Tibial nerve (tissue), 4 donors: Measurements from ENCODE around the gene GPRC5D. TPM values are rescaled to one million over a fixed set of nuclear protein-coding genes. Genes with fewer than 3 reads are reported as not detected.

Source experiments
- DNase-seq, 2 donors: peaks; one replicate each; pipeline ENCODE4 v3.0.0-alpha.2; 2019; ENCODE audit warnings: low spot score in 2 of 2
- H3K27ac ChIP-seq, 4 donors: fragments of 200-600 bp; sonication (generic) in 3 of 4; one replicate each; pipeline ENCODE4 v1.5.1; 2017 to 2019; ENCODE audit warnings: mild to moderate bottlenecking in 1 of 4
- H3K27me3 ChIP-seq, 2 donors: fragments of 200-600 bp; sonication (generic) in 1 of 2; one replicate each; pipeline versions ENCODE4 v1.5.1 to v1.6.0; 2017 to 2019
- H3K36me3 ChIP-seq, 3 donors: fragments of 200-600 bp; sonication (generic); one replicate each; pipeline ENCODE4 v1.5.1; 2018 to 2019
- H3K4me1 ChIP-seq, 4 donors: fragments of 200-600 bp; sonication (generic) in 3 of 4; one replicate each; pipeline ENCODE4 v1.5.1; 2017 to 2019
- H3K4me3 ChIP-seq, 4 donors: fragments of 200-600 bp; sonication (generic) in 3 of 4; one replicate each; pipeline ENCODE4 v1.5.1; 2017 to 2019; ENCODE audit warnings: mild to moderate bottlenecking in 1 of 4, moderate library complexity in 1 of 4
- H3K9me3 ChIP-seq, 4 donors: fragments of 200-600 bp; sonication (generic) in 3 of 4; one replicate each; pipeline ENCODE4 v1.5.1; 2017 to 2019
- EP300 ChIP-seq, 2 donors: sonication (generic); formaldehyde crosslinking; IDR thresholded peaks; one replicate each; pipeline ENCODE4 v1.6.1; 2017; ENCODE audit warnings: antibody characterized with exemption in 2 of 2, mild to moderate bottlenecking in 1 of 2
- POLR2A ChIP-seq, 2 donors: fragments of 450-650 bp; IDR thresholded peaks; one replicate each; pipeline ENCODE4 v1.6.1; 2017; ENCODE audit warnings: antibody characterized with exemption in 2 of 2, mild to moderate bottlenecking in 2 of 2, moderate library complexity in 2 of 2
- WGBS, 2 donors: methylation state at CpG; one replicate each; pipeline ENCODE4 v1.1.5; 2018; 5-methylcytosine and 5-hydroxymethylcytosine counted together
- total RNA-seq, 4 donors: library from RNA; depleted of rRNA; stranded (reverse); fragments of >200 nt; gene quantifications; one replicate each; pipeline ENCODE4 v1.1.0, GENCODE V29; 2016
- TF ChIP-seq, protein P1 (sequence below), 5 experiments: fragments of 200-600 bp in 3 of 5; fragments of 450-650 bp in 2 of 5; sonication (generic) in 3 of 5; IDR thresholded peaks; one replicate each; pipeline ENCODE4 v1.5.1; 2016 to 2019; ENCODE audit warnings: antibody characterized with exemption in 5 of 5, mild to moderate bottlenecking in 3 of 5, moderate library complexity in 2 of 5

Gene GPRC5D
- total RNA-seq, 4 donors from 2014 or later = not detected

- H3K9me3 ChIP-seq = no peaks in the 10 kb centered on the region
- no peak overlapping the region for H3K4me3 ChIP-seq
- WGBS, 2 donors = 95 to 96% methylated on average over 3 of the region's 3 CpGs
- no peak overlapping the region for H3K27ac ChIP-seq
- peaks cover 0 to 70% (median 20%) of the 10 kb centered on the region in 4 donors for H3K4me1 ChIP-seq
- H3K36me3 ChIP-seq = no peaks in the 10 kb centered on the region
- DNase-seq = no peak
- no peaks in the 10 kb centered on the region for H3K27me3 ChIP-seq
- TF ChIP-seq POLR2A (IDR thresholded peaks at IDR 0.05) = no peak
- TF ChIP-seq, protein P1, sequence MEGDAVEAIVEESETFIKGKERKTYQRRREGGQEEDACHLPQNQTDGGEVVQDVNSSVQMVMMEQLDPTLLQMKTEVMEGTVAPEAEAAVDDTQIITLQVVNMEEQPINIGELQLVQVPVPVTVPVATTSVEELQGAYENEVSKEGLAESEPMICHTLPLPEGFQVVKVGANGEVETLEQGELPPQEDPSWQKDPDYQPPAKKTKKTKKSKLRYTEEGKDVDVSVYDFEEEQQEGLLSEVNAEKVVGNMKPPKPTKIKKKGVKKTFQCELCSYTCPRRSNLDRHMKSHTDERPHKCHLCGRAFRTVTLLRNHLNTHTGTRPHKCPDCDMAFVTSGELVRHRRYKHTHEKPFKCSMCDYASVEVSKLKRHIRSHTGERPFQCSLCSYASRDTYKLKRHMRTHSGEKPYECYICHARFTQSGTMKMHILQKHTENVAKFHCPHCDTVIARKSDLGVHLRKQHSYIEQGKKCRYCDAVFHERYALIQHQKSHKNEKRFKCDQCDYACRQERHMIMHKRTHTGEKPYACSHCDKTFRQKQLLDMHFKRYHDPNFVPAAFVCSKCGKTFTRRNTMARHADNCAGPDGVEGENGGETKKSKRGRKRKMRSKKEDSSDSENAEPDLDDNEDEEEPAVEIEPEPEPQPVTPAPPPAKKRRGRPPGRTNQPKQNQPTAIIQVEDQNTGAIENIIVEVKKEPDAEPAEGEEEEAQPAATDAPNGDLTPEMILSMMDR (IDR thresholded peaks at IDR 0.05) = no peak
Observed at GRCh38 chr12:12995088-12995487, 43.1 kb upstream of the GPRC5D start.

DNA sequence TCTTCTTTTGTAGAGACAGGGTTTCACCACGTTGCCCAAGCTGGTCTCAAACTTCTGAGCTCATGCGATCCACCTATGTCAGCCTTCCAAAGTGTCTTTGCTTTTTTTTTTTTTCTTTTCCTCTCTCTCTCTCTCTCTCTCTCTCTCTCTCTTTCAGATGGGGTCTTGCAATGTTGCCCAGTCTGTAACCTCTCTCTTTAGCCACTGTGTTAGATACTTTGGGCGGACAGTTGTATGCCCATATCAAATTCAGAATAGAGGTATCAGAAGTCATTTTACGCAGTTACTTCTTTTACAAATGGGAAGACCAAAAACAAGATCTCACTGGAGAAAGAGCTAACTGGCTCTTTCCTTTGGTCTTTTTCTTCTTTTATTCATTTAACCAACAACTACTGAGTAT lies 41.4 kb upstream of the GPRC5D start:
- H3K27ac ChIP-seq = peak overlapping the region in 3 of 4 donors; percentile 41 to 79 (median 79)
- H3K9me3 ChIP-seq = no peaks in the 10 kb centered on the region
- TF ChIP-seq, protein P1 (IDR thresholded peaks at IDR 0.05) = no peak
- no peak for TF ChIP-seq POLR2A (IDR thresholded peaks at IDR 0.05)
- no peaks in the 10 kb centered on the region for H3K27me3 ChIP-seq
- 94 to 97% methylated on average over 4 of the region's 4 CpGs for WGBS, 2 donors
- H3K4me3 ChIP-seq = peak overlapping the region in 1 of 4 donors; percentile 19
- DNase-seq = no peak
- peaks cover 0 to 11% (median 0%) of the 10 kb centered on the region in 3 donors for H3K36me3 ChIP-seq
- H3K4me1 ChIP-seq = peaks cover 0 to 56% (median 12%) of the 10 kb centered on the region in 4 donors

DNA sequence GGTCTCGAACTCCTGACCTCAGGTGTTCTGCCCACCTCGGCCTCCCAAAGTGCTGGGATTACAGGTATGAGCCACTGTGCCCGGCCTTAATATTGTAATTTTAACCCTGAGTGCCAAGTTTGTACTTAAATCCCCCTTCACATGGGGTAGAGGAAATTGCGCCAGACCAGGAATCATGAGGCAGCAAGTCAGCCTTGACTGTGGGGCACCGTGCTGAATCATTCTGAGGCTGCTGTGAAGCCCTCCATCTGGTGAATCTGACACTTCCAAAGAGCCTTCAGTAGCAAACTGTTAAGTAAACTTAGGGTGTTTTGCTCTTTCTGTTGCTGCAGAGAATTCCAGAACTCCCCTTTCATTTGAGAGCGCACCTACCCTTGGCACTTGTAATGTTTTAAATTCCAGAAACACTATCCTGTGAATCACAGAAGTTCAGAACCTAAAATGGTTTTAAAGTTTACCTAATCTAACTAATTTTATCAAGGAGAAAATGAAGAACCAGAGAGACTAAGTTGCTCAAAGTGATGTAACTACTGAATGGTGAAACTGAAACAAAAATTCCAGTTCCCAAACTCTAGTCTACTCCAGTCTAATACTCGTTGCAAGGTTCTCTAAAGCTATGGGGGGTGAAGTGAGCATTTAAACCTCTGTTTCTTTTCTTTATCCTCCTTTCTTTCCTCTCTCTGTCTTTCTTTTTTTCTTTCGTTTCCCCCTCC lies 40.6 kb upstream of the GPRC5D start:
- TF ChIP-seq, protein P1 (IDR thresholded peaks at IDR 0.05) = no peak
- TF ChIP-seq EP300 (IDR thresholded peaks at IDR 0.05) = peak in 1 of 2 donors; percentile 14
- Histone ChIP-seq H3K9me3 (no peaks in the 10 kb centered on the region), H3K27ac (peak overlapping the region; percentile 13 to 79 (median 60)), H3K27me3 (no peaks in the 10 kb centered on the region), H3K4me1 (peaks cover 0 to 48% (median 7%) of the 10 kb centered on the region in 4 donors), H3K4me3 (peak overlapping the region in 1 of 4 donors; percentile 19), H3K36me3 (peaks cover 0 to 18% (median 0%) of the 10 kb centered on the region in 3 donors)
- DNase-seq = peak in 1 of 2 donors; percentile 50
- 61 to 66% methylated on average over 8 of the region's 8 CpGs for WGBS, 2 donors

DNA sequence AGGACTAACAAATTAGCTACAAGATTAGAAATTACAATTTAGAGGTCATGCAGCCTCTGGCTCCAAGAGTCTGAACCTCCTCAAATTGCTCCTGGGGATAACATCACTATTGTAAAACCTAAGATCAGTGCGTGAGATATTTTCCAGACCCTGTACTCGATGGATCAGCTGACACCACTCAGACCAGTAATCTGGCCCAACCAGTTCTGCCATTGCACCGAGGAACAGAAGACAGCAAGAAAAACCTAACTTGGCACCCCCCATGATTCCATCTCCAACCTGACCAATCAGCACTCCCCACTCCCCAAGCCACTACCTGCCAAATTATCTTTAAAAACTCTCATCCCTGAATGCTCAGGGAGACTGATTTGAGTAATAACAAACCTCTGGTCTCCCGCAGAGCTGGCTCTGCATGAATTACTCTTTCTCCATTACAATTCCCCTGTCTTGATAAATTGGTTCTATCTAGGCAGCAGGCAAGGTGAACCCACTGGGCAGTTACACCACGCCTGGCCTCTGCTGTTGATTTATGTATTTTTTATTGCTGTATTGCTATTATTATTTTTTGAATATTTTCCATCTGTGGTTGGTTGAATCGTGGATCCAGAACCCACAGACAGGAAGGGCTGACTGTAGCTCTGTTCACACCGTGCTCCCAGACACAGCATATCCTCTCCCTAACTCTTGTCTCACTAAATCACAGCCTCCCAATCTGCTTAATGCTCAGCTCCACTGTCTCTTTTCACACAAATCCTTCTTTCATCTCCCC lies 38.9 kb upstream of the GPRC5D start:
- peak overlapping the region in 1 of 4 donors; percentile 39 for H3K27ac ChIP-seq

More for the DNA sequence above, 38.9 kb upstream of the GPRC5D start:
- Histone ChIP-seq H3K4me1 (peaks cover 0 to 36% (median 5%) of the 10 kb centered on the region in 4 donors), H3K9me3 (no peaks in the 10 kb centered on the region), H3K36me3 (peaks cover 0 to 35% (median 8%) of the 10 kb centered on the region in 3 donors), H3K27me3 (no peaks in the 10 kb centered on the region), H3K4me3 (no peak overlapping the region)
- WGBS, 2 donors = 65 to 74% methylated on average over 7 of the region's 7 CpGs
- TF ChIP-seq, protein P1 (IDR thresholded peaks at IDR 0.05) = no peak
- TF ChIP-seq POLR2A (IDR thresholded peaks at IDR 0.05) (no peak), EP300 (IDR thresholded peaks at IDR 0.05) (no peak)
- no peak for DNase-seq
